Measurements from ENCODE around the gene CCDC69. TPM values are rescaled to one million over a fixed set of nuclear protein-coding genes. Genes with fewer than 3 reads are reported as not detected.

The CCDC69 gene
- total RNA-seq, 1 experiment from 2014 or later = 241 TPM

DNA sequence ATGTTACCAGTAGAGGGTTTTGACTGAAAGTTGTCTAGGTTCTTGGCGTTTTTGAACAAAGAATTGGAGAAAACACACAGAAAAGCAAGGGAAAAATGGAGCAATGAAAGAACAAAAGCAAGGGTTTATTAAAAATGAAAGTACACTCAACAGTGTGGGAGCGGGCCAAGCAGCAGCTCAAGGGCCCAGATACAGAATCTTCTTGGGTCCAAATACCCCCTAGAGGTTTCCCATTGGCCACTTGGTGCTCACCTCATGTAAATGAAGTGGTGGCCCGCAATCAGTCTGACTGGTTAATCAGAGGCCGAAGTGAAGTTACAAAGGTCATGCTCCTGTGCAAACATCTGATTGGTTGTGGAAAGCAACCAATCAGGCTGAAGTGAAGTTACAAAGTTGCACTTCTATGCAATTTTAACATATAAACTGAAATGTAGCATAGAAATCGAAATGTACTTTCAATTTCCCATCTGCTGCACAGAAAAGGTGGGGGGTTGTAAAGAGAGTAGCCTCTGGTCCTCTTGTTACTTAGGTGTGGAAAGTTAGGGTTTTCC lies 27.2 kb upstream of the CCDC69 start:
- no peak overlapping the region for H2AFZ ChIP-seq (ENCODE audit: low read length)
- no peak overlapping the region for H3K27ac ChIP-seq (ENCODE audit: low read length)

DNA sequence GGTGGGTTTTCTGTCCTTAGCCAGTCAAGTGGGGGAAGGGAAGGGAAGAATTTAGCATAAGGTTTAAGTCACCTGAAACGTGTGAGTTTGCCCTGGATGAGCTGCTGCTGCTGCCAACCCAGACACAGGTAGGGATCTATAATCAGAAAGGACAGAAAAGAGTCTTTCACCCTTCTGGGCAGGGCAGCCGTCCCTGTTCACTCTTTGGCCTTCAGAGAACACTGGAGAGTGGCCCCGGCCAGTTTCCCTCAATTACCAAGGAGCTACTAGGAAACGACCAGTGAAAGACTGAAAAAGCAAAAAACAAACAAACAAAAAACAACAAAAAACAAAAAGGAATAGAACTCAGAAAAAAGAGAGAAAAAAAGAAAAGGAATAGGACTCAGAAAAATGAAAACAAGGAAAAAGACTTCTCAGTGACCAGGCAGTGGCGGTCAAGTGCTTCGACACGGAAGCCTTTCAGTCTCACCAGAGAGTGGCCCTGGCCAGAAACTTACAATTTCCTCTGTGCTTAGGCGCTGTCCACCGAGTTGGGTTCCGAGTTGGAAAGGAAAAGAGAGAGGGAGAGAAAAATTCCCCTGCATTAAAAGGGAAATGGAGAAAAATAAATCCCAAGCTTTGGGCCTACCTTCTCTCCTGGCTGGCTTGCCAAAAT lies 26.6 kb upstream of the CCDC69 start:
- Histone ChIP-seq H3K27ac (ENCODE audit: low read length) (no peak overlapping the region), H3K4me2 (ENCODE audit: low read depth, low read length, poor library complexity, severe bottlenecking) (peak overlapping the region; percentile 85), H3K4me1 (ENCODE audit: low read length) (peaks cover 37% of the 10 kb centered on the region), H3K79me2 (ENCODE audit: low read length) (peaks cover 25% of the 10 kb centered on the region), H3K9me3 (ENCODE audit: low read length) (no peaks in the 10 kb centered on the region), H3K27me3 (ENCODE audit: low read length) (no peaks in the 10 kb centered on the region), H4K20me1 (ENCODE audit: insufficient read depth, low read depth, low read length) (peaks cover 10% of the 10 kb centered on the region), H3K4me3 (ENCODE audit: low read length) (no peak overlapping the region), H3K9ac (ENCODE audit: low read length) (no peak overlapping the region), H2AFZ (ENCODE audit: low read length) (no peak overlapping the region), H3K9me2 (replicated peaks; ENCODE audit: insufficient read depth, low read length) (no peaks in the 10 kb centered on the region), H3K36me3 (ENCODE audit: insufficient read depth, low read length) (no peaks in the 10 kb centered on the region)
- DNase-seq = no peak

More for the DNA sequence above, 27.2 kb upstream of the CCDC69 start:
- Histone ChIP-seq H3K27me3 (ENCODE audit: low read length) (no peaks in the 10 kb centered on the region), H3K36me3 (ENCODE audit: insufficient read depth, low read length) (no peaks in the 10 kb centered on the region), H4K20me1 (ENCODE audit: insufficient read depth, low read depth, low read length) (peaks cover 10% of the 10 kb centered on the region), H3K4me2 (ENCODE audit: low read depth, low read length, poor library complexity, severe bottlenecking) (peak overlapping the region; percentile 85), H3K9ac (ENCODE audit: low read length) (no peak overlapping the region), H3K9me3 (ENCODE audit: low read length) (no peaks in the 10 kb centered on the region), H3K4me3 (ENCODE audit: low read length) (no peak overlapping the region), H3K4me1 (ENCODE audit: low read length) (peaks cover 43% of the 10 kb centered on the region), H3K9me2 (replicated peaks; ENCODE audit: insufficient read depth, low read length) (no peaks in the 10 kb centered on the region), H3K79me2 (ENCODE audit: low read length) (peaks cover 31% of the 10 kb centered on the region)
- DNase-seq = no peak

DNA sequence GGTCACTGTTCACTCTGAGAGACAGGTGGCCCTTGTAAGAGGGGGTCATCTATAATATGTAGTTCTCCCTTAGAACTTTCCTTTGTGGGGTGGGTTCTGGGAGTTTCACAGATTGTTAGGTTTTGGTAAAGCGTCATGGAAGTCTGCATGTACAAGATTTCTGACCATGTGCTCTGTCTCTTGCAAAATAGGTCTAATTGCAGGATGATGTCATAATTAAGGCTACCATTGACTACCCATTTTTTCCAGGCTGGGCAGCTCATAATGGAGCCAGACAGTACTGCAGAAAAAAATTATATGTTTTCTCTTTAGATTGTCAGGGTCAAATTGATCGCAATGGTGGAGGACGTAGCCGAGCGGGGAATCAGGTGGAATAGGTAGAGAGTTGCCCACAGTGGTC lies 25.4 kb upstream of the CCDC69 start:
- Histone ChIP-seq H3K9ac (ENCODE audit: low read length) (no peak overlapping the region), H3K27me3 (ENCODE audit: low read length) (no peaks in the 10 kb centered on the region), H3K9me3 (ENCODE audit: low read length) (no peaks in the 10 kb centered on the region), H3K36me3 (ENCODE audit: insufficient read depth, low read length) (no peaks in the 10 kb centered on the region), H3K4me2 (ENCODE audit: low read depth, low read length, poor library complexity, severe bottlenecking) (no peak overlapping the region), H2AFZ (ENCODE audit: low read length) (no peak overlapping the region), H3K27ac (ENCODE audit: low read length) (no peak overlapping the region), H3K79me2 (ENCODE audit: low read length) (peaks cover 13% of the 10 kb centered on the region), H3K4me1 (ENCODE audit: low read length) (peaks cover 26% of the 10 kb centered on the region), H3K9me2 (replicated peaks; ENCODE audit: insufficient read depth, low read length) (no peaks in the 10 kb centered on the region), H3K4me3 (ENCODE audit: low read length) (no peak overlapping the region), H4K20me1 (ENCODE audit: insufficient read depth, low read depth, low read length) (peaks cover 10% of the 10 kb centered on the region)
- no peak for DNase-seq

DNA sequence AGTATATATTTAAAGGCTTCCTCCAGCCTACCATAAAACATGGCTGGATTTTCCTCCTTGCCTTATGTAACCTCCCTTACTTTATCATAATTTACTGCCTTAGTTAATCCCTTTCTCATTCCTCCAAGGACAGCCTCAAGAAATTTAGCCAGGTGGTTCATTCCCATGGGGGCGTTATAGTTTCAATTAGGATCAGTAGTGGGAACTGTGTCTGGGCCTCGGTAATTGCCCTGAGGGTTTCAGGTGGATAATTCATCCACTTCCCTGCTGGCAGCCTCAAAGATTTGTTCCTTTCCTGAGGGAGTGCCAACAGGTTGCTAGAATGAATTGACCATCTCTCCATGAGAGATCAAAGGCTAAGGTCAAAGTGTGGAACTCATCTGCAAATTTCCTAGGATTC lies 24.8 kb upstream of the CCDC69 start:
- Histone ChIP-seq H3K79me2 (ENCODE audit: low read length) (peaks cover 6% of the 10 kb centered on the region), H3K9me2 (replicated peaks; ENCODE audit: insufficient read depth, low read length) (no peaks in the 10 kb centered on the region), H3K9ac (ENCODE audit: low read length) (no peak overlapping the region), H3K27ac (ENCODE audit: low read length) (no peak overlapping the region), H3K4me1 (ENCODE audit: low read length) (peaks cover 26% of the 10 kb centered on the region), H3K27me3 (ENCODE audit: low read length) (no peaks in the 10 kb centered on the region), H2AFZ (ENCODE audit: low read length) (no peak overlapping the region), H3K4me3 (ENCODE audit: low read length) (no peak overlapping the region), H3K9me3 (ENCODE audit: low read length) (no peaks in the 10 kb centered on the region), H3K36me3 (ENCODE audit: insufficient read depth, low read length) (no peaks in the 10 kb centered on the region), H3K4me2 (ENCODE audit: low read depth, low read length, poor library complexity, severe bottlenecking) (no peak overlapping the region), H4K20me1 (ENCODE audit: insufficient read depth, low read depth, low read length) (peaks cover 6% of the 10 kb centered on the region; the same call in 1 of the 2 replicates)
- no peak for DNase-seq

DNA sequence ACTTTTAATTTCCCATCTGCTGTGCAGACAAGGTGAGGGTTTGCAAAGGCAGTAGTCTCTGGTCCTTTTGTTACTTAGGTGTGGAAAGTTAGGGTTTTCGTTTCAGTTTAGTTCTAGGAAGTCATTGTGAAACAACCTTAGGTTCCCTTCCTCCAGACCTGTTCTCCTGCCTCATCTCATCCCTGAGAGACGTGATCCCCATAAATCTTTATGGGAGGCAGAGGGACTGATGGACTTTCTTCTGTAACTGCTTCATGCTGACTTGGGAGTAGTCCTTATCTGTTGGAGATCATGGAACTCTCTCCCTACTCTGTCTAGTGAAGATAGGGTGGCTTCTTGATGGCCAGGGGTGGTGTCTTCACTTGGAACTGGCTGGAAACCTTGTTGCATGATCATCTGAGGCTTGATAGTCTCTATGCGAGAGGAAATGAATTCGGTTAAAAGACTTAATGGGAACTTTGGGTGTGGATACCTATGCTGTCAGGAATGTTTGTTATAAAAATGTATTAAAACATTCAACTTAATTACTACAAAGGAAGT lies 21.9 kb upstream of the CCDC69 start:
- no peak overlapping the region for H2AFZ ChIP-seq (ENCODE audit: low read length)
- no peaks in the 10 kb centered on the region for H3K27me3 ChIP-seq (ENCODE audit: low read length)
- H3K36me3 ChIP-seq (ENCODE audit: insufficient read depth, low read length) = no peaks in the 10 kb centered on the region
- H4K20me1 ChIP-seq (ENCODE audit: insufficient read depth, low read depth, low read length) = no peaks in the 10 kb centered on the region
- no peak overlapping the region for H3K9ac ChIP-seq (ENCODE audit: low read length)
- DNase-seq = no peak
- H3K79me2 ChIP-seq (ENCODE audit: low read length) = no peaks in the 10 kb centered on the region
- H3K9me3 ChIP-seq (ENCODE audit: low read length) = no peaks in the 10 kb centered on the region
- no peaks in the 10 kb centered on the region for H3K9me2 ChIP-seq (replicated peaks; ENCODE audit: insufficient read depth, low read length)
- peaks cover 37% of the 10 kb centered on the region for H3K4me1 ChIP-seq (ENCODE audit: low read length)
- no peak overlapping the region for H3K4me3 ChIP-seq (ENCODE audit: low read length)
- no peak overlapping the region for H3K27ac ChIP-seq (ENCODE audit: low read length)
- H3K4me2 ChIP-seq (ENCODE audit: low read depth, low read length, poor library complexity, severe bottlenecking) = no peak overlapping the region

DNA sequence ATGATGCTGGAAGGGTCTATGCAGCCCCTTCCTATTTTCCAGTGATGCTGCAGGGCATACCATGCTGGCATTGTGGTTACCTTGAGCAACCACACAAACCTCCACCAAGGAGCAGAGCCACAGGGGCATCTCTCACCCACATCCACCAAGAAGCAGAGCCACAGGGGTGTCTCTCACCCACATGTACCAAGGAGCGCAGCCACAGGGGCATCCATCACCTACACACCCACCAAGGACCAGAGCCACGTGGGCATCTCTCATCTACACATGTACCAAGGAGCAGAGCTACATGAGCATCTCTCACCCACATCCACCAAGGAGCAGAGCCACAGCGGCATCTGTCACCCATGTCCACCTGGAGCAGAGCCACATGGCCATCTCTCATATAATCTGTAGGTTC lies 20.3 kb upstream of the CCDC69 start:
- H3K36me3 ChIP-seq (ENCODE audit: insufficient read depth, low read length) = no peaks in the 10 kb centered on the region
- no peak overlapping the region for H2AFZ ChIP-seq (ENCODE audit: low read length)
- H4K20me1 ChIP-seq (ENCODE audit: insufficient read depth, low read depth, low read length) = no peaks in the 10 kb centered on the region
- no peaks in the 10 kb centered on the region for H3K9me2 ChIP-seq (replicated peaks; ENCODE audit: insufficient read depth, low read length)
- DNase-seq = no peak
- H3K79me2 ChIP-seq (ENCODE audit: low read length) = no peaks in the 10 kb centered on the region
- H3K9ac ChIP-seq (ENCODE audit: low read length) = no peak overlapping the region
- no peaks in the 10 kb centered on the region for H3K9me3 ChIP-seq (ENCODE audit: low read length)
- H3K4me1 ChIP-seq (ENCODE audit: low read length) = peaks cover 51% of the 10 kb centered on the region
- no peak overlapping the region for H3K4me2 ChIP-seq (ENCODE audit: low read depth, low read length, poor library complexity, severe bottlenecking)
- H3K27me3 ChIP-seq (ENCODE audit: low read length) = no peaks in the 10 kb centered on the region
- no peak overlapping the region for H3K4me3 ChIP-seq (ENCODE audit: low read length)
- no peak overlapping the region for H3K27ac ChIP-seq (ENCODE audit: low read length)

DNA sequence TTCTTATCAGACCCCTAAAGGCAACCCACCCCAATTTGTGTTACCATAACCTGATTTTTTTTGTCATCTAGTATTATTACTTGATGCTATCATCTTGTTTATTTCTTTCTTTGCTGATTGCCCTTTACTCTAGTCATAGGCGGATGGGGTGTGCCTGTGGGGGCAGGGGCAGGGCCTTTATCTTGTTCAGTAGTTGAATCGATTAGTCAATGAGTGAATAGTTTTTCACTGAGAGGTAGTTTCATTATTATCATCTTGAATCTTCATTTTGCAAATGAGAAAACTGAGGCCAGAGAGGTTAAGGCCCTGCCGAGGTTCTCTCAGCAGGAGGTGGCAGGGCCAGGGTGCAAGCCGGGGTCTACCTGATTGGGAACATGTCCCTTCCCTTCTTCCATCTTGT lies 19.7 kb upstream of the CCDC69 start:
- Histone ChIP-seq H3K9ac (ENCODE audit: low read length) (no peak overlapping the region), H3K79me2 (ENCODE audit: low read length) (no peaks in the 10 kb centered on the region), H3K9me2 (replicated peaks; ENCODE audit: insufficient read depth, low read length) (no peaks in the 10 kb centered on the region), H3K9me3 (ENCODE audit: low read length) (no peaks in the 10 kb centered on the region), H4K20me1 (ENCODE audit: insufficient read depth, low read depth, low read length) (no peaks in the 10 kb centered on the region), H3K4me3 (ENCODE audit: low read length) (no peak overlapping the region), H3K4me2 (ENCODE audit: low read depth, low read length, poor library complexity, severe bottlenecking) (peak overlapping the region; percentile 76), H3K27ac (ENCODE audit: low read length) (no peak overlapping the region), H3K36me3 (ENCODE audit: insufficient read depth, low read length) (no peaks in the 10 kb centered on the region), H2AFZ (ENCODE audit: low read length) (no peak overlapping the region), H3K27me3 (ENCODE audit: low read length) (no peaks in the 10 kb centered on the region), H3K4me1 (ENCODE audit: low read length) (peaks cover 58% of the 10 kb centered on the region)
- DNase-seq = no peak

DNA sequence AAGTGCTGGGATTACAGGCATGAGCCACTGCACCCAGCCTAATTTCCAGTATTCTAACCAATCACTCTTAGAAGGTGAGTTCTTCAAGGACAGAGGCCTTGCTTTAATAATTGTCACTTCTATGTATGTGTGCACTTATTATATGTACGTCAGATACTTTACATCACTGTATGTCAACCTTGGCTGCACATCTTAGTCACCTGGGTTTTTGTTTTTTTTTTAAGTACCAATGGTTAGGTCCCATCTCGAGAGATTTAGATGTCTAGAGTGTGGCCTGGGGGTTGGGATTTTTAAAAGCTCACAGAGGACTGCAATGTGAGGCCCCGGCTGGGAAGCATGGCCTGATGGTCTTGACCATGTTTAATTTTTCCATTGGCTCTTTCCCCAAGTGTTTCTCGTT lies 19.2 kb upstream of the CCDC69 start:
- peak overlapping the region; percentile 98; the same call in 1 of the 2 replicates for H3K27ac ChIP-seq (ENCODE audit: low read length)
- no peaks in the 10 kb centered on the region for H3K79me2 ChIP-seq (ENCODE audit: low read length)
- no peaks in the 10 kb centered on the region for H3K9me2 ChIP-seq (replicated peaks; ENCODE audit: insufficient read depth, low read length)
- H3K4me2 ChIP-seq (ENCODE audit: low read depth, low read length, poor library complexity, severe bottlenecking) = peak overlapping the region; percentile 76
- no peak overlapping the region for H3K4me3 ChIP-seq (ENCODE audit: low read length)
- no peaks in the 10 kb centered on the region for H3K27me3 ChIP-seq (ENCODE audit: low read length)
- peak; percentile 80 for DNase-seq
- H3K9me3 ChIP-seq (ENCODE audit: low read length) = no peaks in the 10 kb centered on the region
- H2AFZ ChIP-seq (ENCODE audit: low read length) = no peak overlapping the region
- H3K4me1 ChIP-seq (ENCODE audit: low read length) = peaks cover 62% of the 10 kb centered on the region
- H4K20me1 ChIP-seq (ENCODE audit: insufficient read depth, low read depth, low read length) = no peaks in the 10 kb centered on the region
- no peaks in the 10 kb centered on the region for H3K36me3 ChIP-seq (ENCODE audit: insufficient read depth, low read length)
- H3K9ac ChIP-seq (ENCODE audit: low read length) = no peak overlapping the region

Data from Karpas-422 (cell line).